NCI-H146 treated with DMSO at 0.1 percent for 48 hours (cell line): Measurements from ENCODE around the gene SULT1E1.

ENCODE experiments used
- DNase-seq: peaks from one replicate; lab custom pipeline; 2025; ENCODE audit not compliant: unreplicated experiment; lab: John Stamatoyannopoulos, UW

The SULT1E1 gene, protein sequence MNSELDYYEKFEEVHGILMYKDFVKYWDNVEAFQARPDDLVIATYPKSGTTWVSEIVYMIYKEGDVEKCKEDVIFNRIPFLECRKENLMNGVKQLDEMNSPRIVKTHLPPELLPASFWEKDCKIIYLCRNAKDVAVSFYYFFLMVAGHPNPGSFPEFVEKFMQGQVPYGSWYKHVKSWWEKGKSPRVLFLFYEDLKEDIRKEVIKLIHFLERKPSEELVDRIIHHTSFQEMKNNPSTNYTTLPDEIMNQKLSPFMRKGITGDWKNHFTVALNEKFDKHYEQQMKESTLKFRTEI

GRCh38 chr4:69860052-69860451 is at the start of gene SULT1E1:
TSS of gene SULT1E1 (minus strand) at chr4:69860145. CDS start at chr4:69857644, 2,501 bp downstream.
- DNase-seq: no peak

DNA sequence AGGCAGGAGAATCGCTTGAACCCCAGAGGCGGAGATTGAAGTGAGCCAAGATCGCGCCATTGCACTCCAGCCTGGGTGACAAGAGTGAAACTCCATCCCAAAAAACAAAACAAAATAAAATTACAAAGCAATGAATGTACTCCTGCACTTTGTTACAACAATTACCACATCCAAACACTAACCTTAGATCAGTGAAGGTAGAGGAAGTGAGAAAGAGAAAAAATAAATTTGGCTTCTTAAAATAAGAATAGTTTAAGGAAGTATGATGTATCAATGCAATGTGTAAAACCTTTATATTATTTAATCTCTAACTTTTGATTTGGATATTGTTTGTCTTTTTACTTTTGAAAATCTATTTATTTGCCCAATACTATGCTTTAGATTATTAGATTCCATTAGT is 49.2 kb upstream of the SULT1E1 start:
- DNase-seq: no peak

DNA sequence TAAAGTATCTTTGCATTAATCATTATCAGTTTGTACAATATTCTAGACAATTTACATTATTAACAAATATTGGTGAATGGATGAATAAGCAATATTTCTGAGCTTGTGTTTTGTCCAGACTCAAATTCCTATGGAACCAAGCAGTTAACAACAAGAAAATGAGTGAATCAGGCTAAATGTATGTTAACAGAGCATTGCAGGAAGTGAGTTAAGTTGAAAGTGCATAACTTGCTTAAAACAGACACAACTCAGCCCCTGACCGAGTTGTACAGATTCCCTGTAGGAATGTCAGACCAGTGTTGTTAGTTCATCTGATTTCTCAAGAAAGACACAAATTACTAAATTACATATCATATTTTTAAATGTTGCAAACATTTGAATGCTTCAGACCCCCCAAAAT is 47.2 kb upstream of the SULT1E1 start:
- no peak for DNase-seq

GRCh38 chr4:69896530-69897116 is 36.7 kb upstream of the SULT1E1 start:
- no peak for DNase-seq

- DNase-seq: no peak
Measured at GRCh38 chr4:69894721-69895120, 34.8 kb upstream of the SULT1E1 start.

DNA sequence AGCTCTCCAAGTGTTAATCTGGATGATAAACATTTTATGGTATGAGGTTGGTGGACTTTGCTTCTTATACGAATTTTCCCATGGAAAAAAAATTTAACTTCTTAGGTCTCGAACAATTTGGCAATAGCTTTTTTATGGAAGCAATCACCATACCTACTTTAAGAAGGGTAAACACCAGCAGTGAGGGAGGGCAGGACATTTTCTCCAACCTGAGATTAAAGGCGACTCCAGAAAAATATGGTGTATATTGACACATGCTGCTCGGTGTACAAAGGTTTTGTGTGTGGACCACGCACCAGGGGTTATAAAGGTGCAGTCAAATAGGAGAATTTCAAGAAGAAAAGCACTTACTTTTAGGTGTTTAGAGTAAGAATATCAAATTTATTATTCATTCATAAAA is 34.2 kb upstream of the SULT1E1 start:
- no peak for DNase-seq

DNA sequence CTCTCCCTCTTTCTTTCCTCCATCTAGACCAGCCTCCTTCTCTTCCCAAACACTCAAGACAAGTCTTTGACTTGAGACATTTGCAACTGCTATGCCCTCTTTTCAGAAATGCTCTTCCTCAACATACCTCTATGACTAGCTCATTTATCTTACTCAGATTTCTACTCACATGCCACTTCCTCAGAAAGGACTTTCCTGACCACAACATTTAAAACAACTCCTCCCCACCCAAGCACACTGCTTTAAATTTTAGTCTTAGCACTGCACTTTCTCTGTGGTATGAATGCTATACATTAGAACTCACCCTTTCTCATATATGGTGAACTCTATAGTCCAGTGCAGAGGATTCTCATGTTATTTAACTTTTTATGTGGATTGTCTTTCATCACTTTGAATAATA is 28.4 kb upstream of the SULT1E1 start:
- no peak for DNase-seq

- no peak for DNase-seq
Measured at GRCh38 chr4:69882150-69882549, 22.2 kb upstream of the SULT1E1 start.

DNA sequence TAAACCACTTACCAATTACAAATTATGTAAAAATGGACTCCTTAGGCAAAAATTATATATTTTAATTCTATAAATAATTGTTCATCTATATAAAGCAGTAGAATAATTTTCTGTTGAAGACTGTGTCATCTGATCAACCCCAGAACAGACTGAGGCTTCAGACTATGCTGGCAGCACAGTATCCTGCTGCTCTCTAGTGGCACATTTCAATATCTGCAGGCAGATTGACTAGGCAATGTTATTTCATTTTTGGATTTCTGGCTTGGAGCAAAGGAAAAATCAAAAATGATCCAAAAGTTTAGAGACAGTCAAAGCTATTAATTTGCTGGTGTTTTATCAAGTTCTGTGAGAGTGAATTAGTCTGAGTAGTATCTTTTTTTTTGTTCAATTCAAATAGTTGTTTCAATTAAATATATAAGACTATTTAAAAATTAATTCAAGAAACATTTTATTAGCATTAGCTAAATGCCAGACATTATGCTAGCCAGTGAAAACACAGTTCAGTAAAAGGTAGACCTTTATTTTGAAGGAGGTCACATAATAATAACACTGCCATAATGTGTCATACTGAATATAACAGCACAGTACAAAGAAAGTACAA is 21.3 kb upstream of the SULT1E1 start:
- DNase-seq: peak; percentile 64

GRCh38 chr4:69878250-69878649 is 18.3 kb upstream of the SULT1E1 start:
- no peak for DNase-seq

DNA sequence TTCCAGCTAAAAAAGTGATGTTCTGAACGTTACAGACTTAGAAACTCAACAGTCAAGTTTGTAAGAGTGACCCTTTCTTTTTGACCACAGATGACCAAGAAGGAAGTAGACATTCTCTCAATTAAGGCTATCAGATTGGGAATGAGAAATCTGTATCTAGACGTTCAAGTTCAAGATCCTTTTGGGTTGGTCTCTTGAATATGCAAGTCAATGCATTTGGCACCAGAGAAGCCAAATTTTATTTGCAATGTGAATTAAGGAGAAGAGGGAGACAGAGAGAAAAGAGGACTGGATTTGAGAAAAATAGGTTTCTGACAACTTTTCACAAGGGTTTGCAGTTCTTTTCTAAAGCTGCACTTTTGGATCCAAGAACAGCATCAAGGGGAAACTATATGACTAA is 17.5 kb upstream of the SULT1E1 start:
- no peak for DNase-seq

DNA sequence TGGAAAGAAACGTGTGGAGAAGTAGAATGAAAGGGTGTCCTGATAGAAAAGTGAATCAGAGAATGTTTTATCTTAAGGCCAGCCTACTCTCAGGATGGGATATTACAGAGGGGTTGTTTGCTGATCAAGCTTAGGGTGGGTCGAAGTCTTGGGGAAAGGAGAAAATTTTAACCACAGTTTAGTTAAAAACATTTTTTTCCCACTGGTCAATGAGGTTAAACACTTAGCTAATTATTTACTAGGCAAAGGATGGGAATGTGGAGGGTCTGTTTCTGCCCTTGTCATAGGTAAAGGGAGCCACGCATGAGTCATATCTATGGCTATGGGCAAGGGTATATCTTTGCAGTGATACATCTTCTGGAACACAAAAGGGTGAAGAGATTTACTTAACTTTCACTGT is 16.1 kb upstream of the SULT1E1 start:
- DNase-seq: no peak

DNA sequence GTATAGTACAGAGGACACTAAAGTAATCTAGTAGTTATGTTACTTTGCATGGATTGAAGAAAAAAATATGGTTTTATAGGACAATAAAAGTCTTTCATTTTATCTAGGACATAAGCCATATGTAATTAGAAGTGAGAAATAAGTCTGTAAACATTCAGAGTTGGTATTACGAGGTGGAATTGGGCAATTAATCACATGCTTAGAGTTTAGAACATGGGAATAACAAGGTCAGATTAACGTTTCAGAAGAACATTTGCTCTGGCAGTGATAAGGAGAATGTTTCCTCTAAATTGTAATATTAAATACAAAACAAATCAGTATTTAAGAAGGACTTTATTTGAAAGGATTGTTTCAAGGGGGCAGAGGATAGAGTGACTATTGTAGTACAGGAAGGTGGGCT is 15.6 kb upstream of the SULT1E1 start:
- DNase-seq: no peak

DNA sequence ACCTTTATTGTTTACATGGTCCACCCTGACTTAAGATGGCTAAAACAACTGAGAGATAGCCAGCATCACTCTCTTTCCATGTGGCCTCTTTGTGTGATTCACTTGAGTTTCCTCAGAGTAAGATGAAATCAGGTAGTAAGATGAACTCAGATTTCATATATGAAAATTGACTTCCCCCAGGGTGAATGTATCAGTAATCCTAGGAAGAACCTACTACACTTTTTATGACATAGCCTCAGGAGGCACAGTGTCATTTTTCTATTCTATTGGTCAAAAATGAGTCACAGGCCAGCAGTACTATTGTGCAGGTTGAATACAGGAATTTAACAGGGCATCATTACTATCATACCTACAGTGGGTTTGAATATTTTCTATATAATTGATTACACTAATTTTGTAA is 14.6 kb upstream of the SULT1E1 start:
- no peak for DNase-seq

GRCh38 chr4:69861756-69862155 is 1.8 kb upstream of the SULT1E1 start:
- no peak for DNase-seq

DNA sequence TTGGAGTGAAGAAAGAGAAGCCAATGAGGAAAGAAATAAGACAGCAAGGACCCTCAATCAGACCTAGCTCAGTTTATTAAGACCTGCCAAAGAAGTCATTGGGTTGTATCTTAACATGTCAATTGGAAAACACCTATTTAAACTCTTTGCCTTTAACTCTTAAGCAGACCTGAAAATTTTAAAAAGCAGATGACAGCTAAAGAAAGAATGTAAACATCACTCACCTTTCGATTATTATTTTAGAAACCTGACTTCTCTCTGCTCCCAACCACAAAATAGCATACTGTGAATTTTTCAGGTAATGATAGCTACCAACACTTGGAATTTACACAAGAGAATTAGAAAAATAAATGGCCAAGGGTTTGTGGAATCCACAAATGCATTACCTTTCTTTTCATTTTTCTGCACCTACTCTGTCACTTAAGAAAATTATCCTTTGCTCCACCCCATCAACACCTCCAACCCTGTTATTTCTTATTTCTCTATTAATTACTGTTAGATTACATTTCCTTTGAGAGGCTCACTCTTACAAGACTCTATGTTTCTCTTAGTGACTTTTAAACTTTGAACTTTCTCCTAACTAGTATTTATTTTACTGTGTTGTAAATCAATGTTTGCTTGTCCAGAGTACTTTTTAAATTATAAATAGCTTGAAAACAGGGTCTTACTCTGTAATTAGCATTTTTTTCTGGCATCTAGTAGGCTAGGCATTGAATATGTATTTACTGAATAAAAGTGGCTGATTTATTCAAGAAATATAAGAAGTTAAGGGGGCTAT is 765 bp upstream of the SULT1E1 start:
- no peak for DNase-seq

DNA sequence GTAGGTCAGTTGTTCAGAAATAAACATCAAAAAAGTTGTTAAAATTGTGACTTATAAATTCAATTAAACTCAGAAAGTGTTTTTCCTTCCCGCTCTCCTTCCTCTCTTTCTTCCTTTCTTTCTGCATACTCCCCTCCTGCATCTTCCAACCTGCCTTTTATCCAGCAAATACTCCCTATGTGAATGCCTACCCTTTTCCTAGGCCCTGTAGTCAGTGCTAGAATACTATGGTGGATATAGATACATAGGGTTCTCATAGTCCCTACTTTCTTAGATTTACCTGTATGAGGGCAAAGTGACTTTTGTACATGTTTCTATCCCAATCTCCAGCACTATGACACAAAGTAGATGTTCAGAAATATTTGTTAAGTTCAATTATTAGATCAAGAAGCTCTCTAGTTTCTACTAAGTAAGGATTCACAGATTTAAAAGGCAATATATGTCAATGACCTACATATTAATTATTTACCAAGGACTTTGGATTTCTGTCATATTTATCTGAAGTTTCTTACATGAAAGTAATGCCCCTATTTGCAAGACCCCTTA is 732 bp downstream of the SULT1E1 start:
- no peak for DNase-seq

GRCh38 chr4:69858690-69859089 is 1.3 kb downstream of the SULT1E1 start:
- no peak for DNase-seq

DNA sequence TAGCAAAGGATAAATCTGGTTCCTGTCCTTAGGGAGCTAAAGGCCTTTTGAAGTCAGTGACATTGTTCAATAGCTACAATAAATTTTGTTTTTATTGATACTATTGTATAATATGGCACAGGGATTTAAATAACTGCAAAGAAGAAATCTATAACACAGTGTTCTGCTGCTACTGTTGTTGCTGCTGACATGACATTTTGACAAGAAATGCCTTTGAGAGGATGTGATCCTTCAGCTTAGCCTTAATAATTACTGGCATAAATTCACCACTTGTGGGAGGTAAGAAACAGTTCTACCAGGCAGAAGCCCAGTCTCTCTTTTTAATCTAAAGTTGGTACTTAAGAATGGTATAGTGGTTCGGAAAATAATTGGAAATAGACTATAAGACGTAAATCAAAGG is 4.1 kb downstream of the SULT1E1 start:
- no peak for DNase-seq

DNA sequence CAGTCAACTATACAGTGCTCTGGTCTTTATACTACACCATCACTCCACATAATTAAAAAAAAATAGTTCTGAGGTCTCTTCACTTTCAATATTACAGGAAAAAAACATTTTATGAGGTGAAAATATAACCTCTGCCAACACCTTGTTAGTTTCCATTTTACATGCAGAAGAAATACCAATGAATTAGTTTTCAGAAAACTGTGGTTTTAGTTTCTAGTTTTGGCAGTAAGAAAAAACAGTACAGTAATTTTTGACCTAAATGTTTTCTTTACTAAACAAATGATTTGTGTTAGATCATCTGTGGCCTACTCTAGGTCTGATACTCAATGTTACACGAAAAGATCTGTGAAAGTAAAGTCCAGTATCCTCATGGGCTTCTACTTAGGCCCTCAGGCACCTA is 10.0 kb downstream of the SULT1E1 start:
- DNase-seq: no peak

GRCh38 chr4:69849297-69849696 is 10.6 kb downstream of the SULT1E1 start:
- DNase-seq: no peak

GRCh38 chr4:69848028-69848427 is 11.9 kb downstream of the SULT1E1 start:
- DNase-seq: no peak
